Gastrocnemius medialis (tissue), 4 donors: ENCODE data around the gene RFX7.

ENCODE experiments used
- POLR2A ChIP-seq, 2 donors: fragments of 450-650 bp; IDR thresholded peaks; one replicate each; pipeline ENCODE4 v1.6.1; 2017; ENCODE audit warnings: antibody characterized with exemption in 2 of 2, mild to moderate bottlenecking in 2 of 2, moderate library complexity in 2 of 2
- TF ChIP-seq, protein P1 (sequence below), 5 experiments: fragments of 450-650 bp in 3 of 5; fragments of 200-600 bp in 2 of 5; sonication (generic) in 2 of 5; IDR thresholded peaks in 4 of 5; conservative IDR thresholded peaks in 1 of 5; 1 replicate in 4 of 5; 2 replicates in 1 of 5; pipeline ENCODE4 v1.5.1; 2016 to 2019; ENCODE audit warnings: antibody characterized with exemption in 5 of 5, mild to moderate bottlenecking in 3 of 5, moderate library complexity in 3 of 5

GRCh38 chr15:56146756-56147155, 96.9 kb downstream of the RFX7 start:
- no peak for TF ChIP-seq POLR2A (IDR thresholded peaks at IDR 0.05)
- TF ChIP-seq, protein P1, sequence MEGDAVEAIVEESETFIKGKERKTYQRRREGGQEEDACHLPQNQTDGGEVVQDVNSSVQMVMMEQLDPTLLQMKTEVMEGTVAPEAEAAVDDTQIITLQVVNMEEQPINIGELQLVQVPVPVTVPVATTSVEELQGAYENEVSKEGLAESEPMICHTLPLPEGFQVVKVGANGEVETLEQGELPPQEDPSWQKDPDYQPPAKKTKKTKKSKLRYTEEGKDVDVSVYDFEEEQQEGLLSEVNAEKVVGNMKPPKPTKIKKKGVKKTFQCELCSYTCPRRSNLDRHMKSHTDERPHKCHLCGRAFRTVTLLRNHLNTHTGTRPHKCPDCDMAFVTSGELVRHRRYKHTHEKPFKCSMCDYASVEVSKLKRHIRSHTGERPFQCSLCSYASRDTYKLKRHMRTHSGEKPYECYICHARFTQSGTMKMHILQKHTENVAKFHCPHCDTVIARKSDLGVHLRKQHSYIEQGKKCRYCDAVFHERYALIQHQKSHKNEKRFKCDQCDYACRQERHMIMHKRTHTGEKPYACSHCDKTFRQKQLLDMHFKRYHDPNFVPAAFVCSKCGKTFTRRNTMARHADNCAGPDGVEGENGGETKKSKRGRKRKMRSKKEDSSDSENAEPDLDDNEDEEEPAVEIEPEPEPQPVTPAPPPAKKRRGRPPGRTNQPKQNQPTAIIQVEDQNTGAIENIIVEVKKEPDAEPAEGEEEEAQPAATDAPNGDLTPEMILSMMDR (IDR thresholded peaks at IDR 0.05 in 4 of 5, conservative IDR thresholded peaks at IDR 0.05 in 1 of 5), result no peak
